HL-60 (cell line): Measurements from ENCODE around the gene OSBPL10.

Source experiments
- DNase-seq, 2 experiments: peaks; one replicate each; pipeline ENCODE4 v3.0.0-alpha.2; 2010 to 2020; ENCODE audit warnings: low read depth in 1 of 2, low spot score in 1 of 2
- H3K27ac ChIP-seq: fragments of 250-450 bp; sonication (Bioruptor Pico); replicated peaks from 2 replicates; pipeline ENCODE4 v1.5.1; 2020; ENCODE audit warnings: mild to moderate bottlenecking, moderate library complexity
- H3K27me3 ChIP-seq: fragments of 250-450 bp; sonication (Bioruptor Pico); 2 replicates; pipeline ENCODE4 v1.5.1; 2021; ENCODE audit warnings: mild to moderate bottlenecking, moderate library complexity; ENCODE audit not compliant: insufficient read depth, poor library complexity, severe bottlenecking
- H3K4me3 ChIP-seq: replicated peaks from 2 replicates; pipeline ENCODE4 v1.5.1; 2011; ENCODE audit warnings: mild to moderate bottlenecking, control low read depth, low read length; ENCODE audit not compliant: insufficient read depth
- CTCF ChIP-seq: IDR thresholded peaks from one replicate; pipeline ENCODE4 v1.5.1; 2011; ENCODE audit warnings: low read length, control low read depth, inconsistent platforms; ENCODE audit not compliant: insufficient read depth
- GABPA ChIP-seq: IDR thresholded peaks from 2 replicates; pipeline ENCODE4 v1.6.1; 2012; ENCODE audit warnings: low read depth
- POLR2AphosphoS5 ChIP-seq: IDR thresholded peaks from 2 replicates; pipeline ENCODE4 v1.6.1; 2012; ENCODE audit warnings: low read depth
- REST ChIP-seq: IDR thresholded peaks from 2 replicates; pipeline ENCODE4 v1.6.1; 2012; ENCODE audit warnings: low read depth; ENCODE audit not compliant: insufficient replicate concordance
- SPI1 ChIP-seq: IDR thresholded peaks from 2 replicates; pipeline ENCODE4 v1.6.1; 2012; ENCODE audit warnings: low read depth, mild to moderate bottlenecking, borderline replicate concordance

Gene OSBPL10

GRCh38 chr3:31704156-31704555 is 276.9 kb downstream of the OSBPL10 start:
- TF ChIP-seq GABPA (no peak), REST (no peak)
- H3K27ac ChIP-seq, result no peak overlapping the region

GRCh38 chr3:31701286-31701685 is 279.8 kb downstream of the OSBPL10 start:
- Histone ChIP-seq H3K27me3 (no peaks in the 10 kb centered on the region), H3K4me3 (no peak overlapping the region), H3K27ac (no peak overlapping the region)
- peak in 1 of 2 experiments; percentile 73 for DNase-seq
- TF ChIP-seq REST, result no peak
- TF ChIP-seq POLR2AphosphoS5, result peak; percentile 45; the same call in 1 of the 2 replicates
- no peak for TF ChIP-seq CTCF
- no peak for TF ChIP-seq GABPA
- TF ChIP-seq SPI1, result peak; percentile 39; the same call in 1 of the 2 replicates

More at GRCh38 chr3:31704156-31704555, 276.9 kb downstream of the OSBPL10 start:
- DNase-seq, result no peak
- Histone ChIP-seq H3K4me3 (no peak overlapping the region), H3K27me3 (no peaks in the 10 kb centered on the region)

GRCh38 chr3:31699309-31699953 is 281.6 kb downstream of the OSBPL10 start:
- H3K27ac ChIP-seq, result no peak overlapping the region
- TF ChIP-seq REST, result no peak
- no peak for TF ChIP-seq GABPA
- TF ChIP-seq POLR2AphosphoS5, result no peak
- no peak for TF ChIP-seq SPI1
- TF ChIP-seq CTCF, result no peak
- H3K4me3 ChIP-seq, result no peak overlapping the region
- no peaks in the 10 kb centered on the region for H3K27me3 ChIP-seq
- DNase-seq, result peak in 1 of 2 experiments; percentile 14
